KG1 (cell line): Measurements from ENCODE around the gene GPR27.
A peak's percentile ranks its signal among the peaks of the same experiment; 100 is the strongest.

Experiments
- DNase-seq: peaks from one replicate; lab custom pipeline; 2025; lab: John Stamatoyannopoulos, UW

GPR27 gene

GRCh38 chr3:71785532-71786216, 32.0 kb downstream of the GPR27 start:
- DNase-seq = no peak

- DNase-seq = no peak
These were observed 32.5 kb downstream of the GPR27 start for GRCh38 chr3:71786217-71786549.

- DNase-seq = no peak
These were observed 32.9 kb downstream of the GPR27 start for GRCh38 chr3:71786551-71786950.

- DNase-seq = no peak
These were observed 34.3 kb downstream of the GPR27 start for GRCh38 chr3:71787851-71788405.

GRCh38 chr3:71789922-71790321, 36.3 kb downstream of the GPR27 start:
- no peak for DNase-seq

- DNase-seq = no peak
These were observed 38.0 kb downstream of the GPR27 start for GRCh38 chr3:71791634-71792033.

- DNase-seq = no peak
These were observed 42.6 kb downstream of the GPR27 start for GRCh38 chr3:71796290-71796689.

- DNase-seq = no peak
These were observed 43.8 kb downstream of the GPR27 start for GRCh38 chr3:71797455-71797854.

GRCh38 chr3:71800023-71800422, 46.4 kb downstream of the GPR27 start:
- no peak for DNase-seq

GRCh38 chr3:71801986-71802385, 48.3 kb downstream of the GPR27 start:
- no peak for DNase-seq

GRCh38 chr3:71803248-71803647, 49.6 kb downstream of the GPR27 start:
- no peak for DNase-seq

GRCh38 chr3:71805199-71805598, 51.5 kb downstream of the GPR27 start:
- peak; percentile 45 for DNase-seq

GRCh38 chr3:71805691-71806090, 52.0 kb downstream of the GPR27 start:
- no peak for DNase-seq
